BE2C (cell line): Measurements from ENCODE around the gene NNMT.

Experiments
- DNase-seq: peaks from one replicate; pipeline ENCODE4 v3.0.0-alpha.2; 2020
- H3K27me3 ChIP-seq: fragments of 250-450 bp; sonication (Bioruptor Pico); 2 replicates; pipeline ENCODE4 v1.5.1; 2020; ENCODE audit warnings: mild to moderate bottlenecking
- H3K36me3 ChIP-seq: fragments of 250-450 bp; sonication (Bioruptor Pico); 2 replicates; pipeline ENCODE4 v1.5.1; 2020; ENCODE audit warnings: mild to moderate bottlenecking
- H3K4me1 ChIP-seq: fragments of 250-450 bp; sonication (Bioruptor Pico); 2 replicates; pipeline ENCODE4 v1.5.1; 2020
- H3K4me3 ChIP-seq: 2 replicates; pipeline ENCODE4 v1.5.1; 2011; ENCODE audit warnings: low read depth, low read length
- H3K9me3 ChIP-seq: fragments of 250-450 bp; sonication (Bioruptor Pico); 2 replicates; pipeline ENCODE4 v1.5.1; 2020
- TF ChIP-seq, protein P1 (sequence below): IDR thresholded peaks from 2 replicates; pipeline ENCODE4 v1.5.1; 2012; ENCODE audit warnings: mild to moderate bottlenecking, low read depth, low read length

The NNMT gene

DNA sequence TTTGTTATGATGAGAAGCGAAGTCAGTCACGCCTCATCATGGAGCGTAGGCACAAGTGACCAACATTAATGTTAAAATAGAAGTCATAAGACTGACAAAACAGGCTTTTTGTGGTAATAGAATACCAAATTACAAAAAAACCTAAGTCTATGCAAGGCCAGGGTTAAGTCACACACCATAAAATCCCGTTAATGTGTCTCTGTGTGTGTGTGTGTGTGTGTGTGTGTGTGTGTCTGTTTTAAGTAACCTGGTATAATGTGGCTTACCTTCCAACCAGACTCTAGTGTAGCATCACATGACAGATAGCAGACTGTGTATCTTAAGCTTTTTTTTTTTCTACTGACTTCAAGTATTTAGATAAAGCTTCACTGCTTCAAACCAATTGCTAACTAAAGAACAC, 66.1 kb downstream of the NNMT start:
- TF ChIP-seq, protein P1, sequence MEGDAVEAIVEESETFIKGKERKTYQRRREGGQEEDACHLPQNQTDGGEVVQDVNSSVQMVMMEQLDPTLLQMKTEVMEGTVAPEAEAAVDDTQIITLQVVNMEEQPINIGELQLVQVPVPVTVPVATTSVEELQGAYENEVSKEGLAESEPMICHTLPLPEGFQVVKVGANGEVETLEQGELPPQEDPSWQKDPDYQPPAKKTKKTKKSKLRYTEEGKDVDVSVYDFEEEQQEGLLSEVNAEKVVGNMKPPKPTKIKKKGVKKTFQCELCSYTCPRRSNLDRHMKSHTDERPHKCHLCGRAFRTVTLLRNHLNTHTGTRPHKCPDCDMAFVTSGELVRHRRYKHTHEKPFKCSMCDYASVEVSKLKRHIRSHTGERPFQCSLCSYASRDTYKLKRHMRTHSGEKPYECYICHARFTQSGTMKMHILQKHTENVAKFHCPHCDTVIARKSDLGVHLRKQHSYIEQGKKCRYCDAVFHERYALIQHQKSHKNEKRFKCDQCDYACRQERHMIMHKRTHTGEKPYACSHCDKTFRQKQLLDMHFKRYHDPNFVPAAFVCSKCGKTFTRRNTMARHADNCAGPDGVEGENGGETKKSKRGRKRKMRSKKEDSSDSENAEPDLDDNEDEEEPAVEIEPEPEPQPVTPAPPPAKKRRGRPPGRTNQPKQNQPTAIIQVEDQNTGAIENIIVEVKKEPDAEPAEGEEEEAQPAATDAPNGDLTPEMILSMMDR, result no peak
- H3K27me3 ChIP-seq, result no peaks in the 10 kb centered on the region; the same call in 1 of the 2 replicates
- no peaks in the 10 kb centered on the region for H3K36me3 ChIP-seq
- no peaks in the 10 kb centered on the region for H3K9me3 ChIP-seq
- no peak for DNase-seq
- H3K4me1 ChIP-seq, result no peaks in the 10 kb centered on the region
- no peak overlapping the region for H3K4me3 ChIP-seq

DNA sequence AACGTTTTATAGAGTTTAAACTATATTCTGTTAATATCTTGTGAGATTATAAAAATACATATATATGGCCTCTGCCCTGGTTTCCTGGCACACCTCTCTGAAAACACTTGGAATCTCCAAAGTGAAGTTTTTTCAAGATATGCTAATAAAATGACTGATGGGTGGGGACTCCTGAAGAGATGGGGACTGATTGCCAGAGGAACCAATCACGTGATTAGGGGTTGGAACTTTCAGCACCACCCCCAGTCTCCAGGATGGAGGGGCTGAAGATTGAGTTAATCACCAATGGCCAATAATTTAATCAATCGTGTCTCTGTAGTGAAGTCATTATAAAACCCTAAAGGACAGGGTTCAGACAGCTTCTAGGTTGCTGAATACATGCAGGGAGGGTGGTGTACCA, 66.8 kb downstream of the NNMT start:
- Histone ChIP-seq H3K9me3 (no peaks in the 10 kb centered on the region), H3K36me3 (no peaks in the 10 kb centered on the region), H3K4me1 (no peaks in the 10 kb centered on the region; the same call in 1 of the 2 replicates), H3K27me3 (no peaks in the 10 kb centered on the region; the same call in 1 of the 2 replicates), H3K4me3 (no peak overlapping the region)
- DNase-seq, result no peak
- TF ChIP-seq, protein P1, result no peak
